Endothelial cell (in vitro differentiated cells): ENCODE results near the gene ARHGEF33. TPM values are rescaled to one million over a fixed set of nuclear protein-coding genes. Genes with fewer than 3 reads are reported as not detected.
A peak's percentile ranks its signal among the peaks of the same experiment; 100 is the strongest.

Source experiments
- DNase-seq: peaks from one replicate; pipeline ENCODE4 v3.0.0; 2021; ENCODE audit warnings: low spot score
- H3K27ac Mint-ChIP-seq: one replicate; pipeline ENCODE4 v1.8.0; 2021; ENCODE audit warnings: mixed read lengths, inconsistent platforms; ENCODE audit not compliant: unreplicated experiment
- H3K27me3 Mint-ChIP-seq: one replicate; pipeline ENCODE4 v1.8.0; 2021; ENCODE audit warnings: mild to moderate bottlenecking, moderate library complexity, mixed read lengths, inconsistent platforms; ENCODE audit not compliant: unreplicated experiment
- H3K36me3 Mint-ChIP-seq: one replicate; pipeline ENCODE4 v1.8.0; 2021; ENCODE audit warnings: mild to moderate bottlenecking, low read depth, mixed read lengths, inconsistent platforms; ENCODE audit not compliant: unreplicated experiment
- H3K4me1 Mint-ChIP-seq: one replicate; pipeline ENCODE4 v1.8.0; 2021; ENCODE audit warnings: mild to moderate bottlenecking, mixed read lengths, inconsistent platforms; ENCODE audit not compliant: unreplicated experiment
- H3K4me3 Mint-ChIP-seq: one replicate; pipeline ENCODE4 v1.8.0; 2021; ENCODE audit warnings: mild to moderate bottlenecking, mixed read lengths, inconsistent platforms; ENCODE audit not compliant: unreplicated experiment
- H3K9me3 Mint-ChIP-seq: one replicate; pipeline ENCODE4 v1.8.0; 2021; ENCODE audit warnings: mixed read lengths, inconsistent platforms; ENCODE audit not compliant: unreplicated experiment
- CTCF ChIP-seq: fragments of 200-600 bp; sonication (generic); IDR thresholded peaks from one replicate; pipeline ENCODE4 v1.5.0; 2021; ENCODE audit warnings: antibody characterized with exemption; ENCODE audit not compliant: unreplicated experiment
- total RNA-seq: library from RNA; stranded (reverse); fragmentation: NEBNext Ultra II Directional; extraction: Animal tissue kit (Norgen Biotek cat#: 25700); gene quantifications from one replicate; pipeline ENCODE4 v1.2.1, GENCODE V29; 2021; ENCODE audit not compliant: unreplicated experiment

ARHGEF33 gene
- total RNA-seq, 1 donor from 2014 or later, result 0.69 TPM

DNA sequence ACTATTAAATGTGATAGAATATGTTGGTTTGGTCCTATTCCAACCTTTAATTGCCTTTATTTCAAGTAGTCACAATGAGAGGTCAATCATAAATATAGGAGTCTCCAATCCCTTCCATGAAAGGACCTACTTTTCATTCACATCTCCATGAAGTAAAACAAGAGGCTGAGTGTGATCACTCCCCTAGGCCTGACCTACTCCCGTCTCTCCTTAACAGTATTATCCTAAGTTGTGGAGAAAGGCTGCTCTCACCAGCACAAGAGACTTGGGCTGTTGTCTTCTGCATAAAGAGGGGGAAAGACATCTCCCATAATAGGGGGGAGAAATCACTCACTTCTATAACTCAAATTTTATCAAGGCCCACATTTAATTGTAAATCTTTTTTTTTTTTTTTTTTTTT lies 125.7 kb downstream of the ARHGEF33 start:
- Mint-ChIP-seq H3K4me3 (no peak overlapping the region), H3K4me1 (peaks cover 10% of the 10 kb centered on the region)
- TF ChIP-seq CTCF, result no peak

DNA sequence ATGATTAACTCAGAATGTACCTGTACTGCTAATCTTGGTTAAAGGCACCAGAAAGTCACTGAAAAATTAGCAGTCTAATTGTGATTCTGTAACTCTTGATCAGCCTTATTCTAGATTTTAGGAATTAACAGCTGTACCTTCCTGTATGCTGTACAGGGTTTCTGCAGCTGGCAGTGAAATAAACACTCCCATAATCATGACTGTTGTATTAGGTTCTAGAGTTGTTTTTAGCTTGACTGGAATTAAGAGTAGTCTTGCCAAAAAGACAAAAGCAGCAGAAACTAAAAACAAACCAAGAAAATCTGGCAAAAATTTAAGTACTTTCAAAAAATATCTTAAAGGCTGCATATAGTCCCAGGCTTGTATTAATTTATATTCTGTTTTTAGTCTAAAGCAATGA lies 127.7 kb downstream of the ARHGEF33 start:
- H3K36me3 Mint-ChIP-seq, result peaks cover 3% of the 10 kb centered on the region
- no peak for DNase-seq
- TF ChIP-seq CTCF, result no peak
- H3K9me3 Mint-ChIP-seq, result no peaks in the 10 kb centered on the region
- peaks cover 10% of the 10 kb centered on the region for H3K4me1 Mint-ChIP-seq
- no peak overlapping the region for H3K27ac Mint-ChIP-seq
- H3K4me3 Mint-ChIP-seq, result no peak overlapping the region
- H3K27me3 Mint-ChIP-seq, result no peaks in the 10 kb centered on the region

More for the DNA sequence above, 125.7 kb downstream of the ARHGEF33 start:
- Mint-ChIP-seq H3K36me3 (peaks cover 3% of the 10 kb centered on the region), H3K9me3 (no peaks in the 10 kb centered on the region), H3K27ac (no peak overlapping the region), H3K27me3 (no peaks in the 10 kb centered on the region)
- no peak for DNase-seq

- no peak for DNase-seq
- peaks cover 11% of the 10 kb centered on the region for H3K4me1 Mint-ChIP-seq
- H3K4me3 Mint-ChIP-seq, result no peak overlapping the region
- no peaks in the 10 kb centered on the region for H3K9me3 Mint-ChIP-seq
- H3K36me3 Mint-ChIP-seq, result no peaks in the 10 kb centered on the region
- no peak for TF ChIP-seq CTCF
- no peaks in the 10 kb centered on the region for H3K27me3 Mint-ChIP-seq
- H3K27ac Mint-ChIP-seq, result peak overlapping the region; percentile 30
These were observed 129.0 kb downstream of the ARHGEF33 start for GRCh38 chr2:39018638-39019037.

- peaks cover 12% of the 10 kb centered on the region for H3K4me1 Mint-ChIP-seq
- H3K9me3 Mint-ChIP-seq, result no peaks in the 10 kb centered on the region
- H3K27me3 Mint-ChIP-seq, result no peaks in the 10 kb centered on the region
- no peak overlapping the region for H3K27ac Mint-ChIP-seq
- DNase-seq, result no peak
- no peaks in the 10 kb centered on the region for H3K36me3 Mint-ChIP-seq
- no peak overlapping the region for H3K4me3 Mint-ChIP-seq
- no peak for TF ChIP-seq CTCF
These were observed 130.7 kb downstream of the ARHGEF33 start for GRCh38 chr2:39020383-39020782.

- no peaks in the 10 kb centered on the region for H3K9me3 Mint-ChIP-seq
- no peak for TF ChIP-seq CTCF
- peaks cover 11% of the 10 kb centered on the region for H3K4me1 Mint-ChIP-seq
- peak overlapping the region; percentile 61 for H3K27ac Mint-ChIP-seq
- H3K36me3 Mint-ChIP-seq, result no peaks in the 10 kb centered on the region
- DNase-seq, result no peak
- H3K4me3 Mint-ChIP-seq, result no peak overlapping the region
- H3K27me3 Mint-ChIP-seq, result no peaks in the 10 kb centered on the region
These were observed 133.1 kb downstream of the ARHGEF33 start for GRCh38 chr2:39022642-39023235.
